Gastrocnemius medialis (tissue), 4 donors: ENCODE results near the gene SP140L.

Experiments used
- POLR2A ChIP-seq, 2 donors: fragments of 450-650 bp; IDR thresholded peaks; one replicate each; pipeline ENCODE4 v1.6.1; 2017; ENCODE audit warnings: antibody characterized with exemption in 2 of 2, mild to moderate bottlenecking in 2 of 2, moderate library complexity in 2 of 2
- TF ChIP-seq, protein P1 (sequence below), 5 experiments: fragments of 450-650 bp in 3 of 5; fragments of 200-600 bp in 2 of 5; sonication (generic) in 2 of 5; IDR thresholded peaks in 4 of 5; conservative IDR thresholded peaks in 1 of 5; 1 replicate in 4 of 5; 2 replicates in 1 of 5; pipeline ENCODE4 v1.5.1; 2016 to 2019; ENCODE audit warnings: antibody characterized with exemption in 5 of 5, mild to moderate bottlenecking in 3 of 5, moderate library complexity in 3 of 5

DNA sequence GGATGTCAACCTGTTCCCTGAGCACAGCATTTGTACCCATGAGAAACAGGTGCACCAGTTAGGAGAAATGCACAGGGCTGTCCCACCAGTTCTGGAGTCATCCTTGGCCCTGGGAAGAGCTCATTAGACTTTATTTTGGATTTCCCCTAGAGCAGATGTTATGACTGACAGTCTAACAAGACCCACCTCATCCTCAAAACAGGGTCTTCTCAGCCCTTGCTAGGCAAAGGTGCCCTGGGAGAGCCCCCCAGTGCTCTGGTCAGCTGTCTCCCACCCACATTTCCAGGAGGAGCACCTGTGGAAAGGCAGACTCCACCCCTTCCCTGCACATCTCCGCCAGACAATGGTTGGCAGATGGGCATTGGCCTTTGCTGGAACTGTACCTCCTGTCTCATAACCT is 83.3 kb downstream of the SP140L start:
- TF ChIP-seq POLR2A (IDR thresholded peaks at IDR 0.05) = no peak
- TF ChIP-seq, protein P1, sequence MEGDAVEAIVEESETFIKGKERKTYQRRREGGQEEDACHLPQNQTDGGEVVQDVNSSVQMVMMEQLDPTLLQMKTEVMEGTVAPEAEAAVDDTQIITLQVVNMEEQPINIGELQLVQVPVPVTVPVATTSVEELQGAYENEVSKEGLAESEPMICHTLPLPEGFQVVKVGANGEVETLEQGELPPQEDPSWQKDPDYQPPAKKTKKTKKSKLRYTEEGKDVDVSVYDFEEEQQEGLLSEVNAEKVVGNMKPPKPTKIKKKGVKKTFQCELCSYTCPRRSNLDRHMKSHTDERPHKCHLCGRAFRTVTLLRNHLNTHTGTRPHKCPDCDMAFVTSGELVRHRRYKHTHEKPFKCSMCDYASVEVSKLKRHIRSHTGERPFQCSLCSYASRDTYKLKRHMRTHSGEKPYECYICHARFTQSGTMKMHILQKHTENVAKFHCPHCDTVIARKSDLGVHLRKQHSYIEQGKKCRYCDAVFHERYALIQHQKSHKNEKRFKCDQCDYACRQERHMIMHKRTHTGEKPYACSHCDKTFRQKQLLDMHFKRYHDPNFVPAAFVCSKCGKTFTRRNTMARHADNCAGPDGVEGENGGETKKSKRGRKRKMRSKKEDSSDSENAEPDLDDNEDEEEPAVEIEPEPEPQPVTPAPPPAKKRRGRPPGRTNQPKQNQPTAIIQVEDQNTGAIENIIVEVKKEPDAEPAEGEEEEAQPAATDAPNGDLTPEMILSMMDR (IDR thresholded peaks at IDR 0.05 in 4 of 5, conservative IDR thresholded peaks at IDR 0.05 in 1 of 5) = no peak
